Measurements from ENCODE around the gene SKAP1.
"Not testable (repeated sequence)": the region's sequence is repeated elsewhere in the genome, so short reads cannot be mapped to it uniquely, and the experiment has no call there.

SKAP1 gene

DNA sequence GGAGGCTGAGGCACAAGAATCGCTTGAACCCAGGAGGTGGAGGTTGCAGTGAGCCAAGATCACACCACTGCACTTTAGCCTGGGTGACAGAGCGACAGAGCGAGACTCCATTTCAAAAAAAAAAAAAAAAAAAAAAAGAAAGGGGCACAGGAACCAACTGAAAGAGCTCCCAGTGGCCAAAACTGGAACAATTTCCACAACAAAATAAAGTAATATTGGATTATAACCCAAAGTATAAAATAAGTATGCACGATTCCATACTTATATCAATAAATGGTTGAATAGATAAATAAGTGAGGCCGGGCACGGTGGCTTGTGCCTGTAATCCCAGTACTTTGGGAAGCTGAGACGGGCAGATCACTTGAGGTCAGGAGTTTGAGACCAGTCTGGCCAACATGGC lies 19.2 kb downstream of the SKAP1 start:
- DNase-seq = not testable (repeated sequence)

DNA sequence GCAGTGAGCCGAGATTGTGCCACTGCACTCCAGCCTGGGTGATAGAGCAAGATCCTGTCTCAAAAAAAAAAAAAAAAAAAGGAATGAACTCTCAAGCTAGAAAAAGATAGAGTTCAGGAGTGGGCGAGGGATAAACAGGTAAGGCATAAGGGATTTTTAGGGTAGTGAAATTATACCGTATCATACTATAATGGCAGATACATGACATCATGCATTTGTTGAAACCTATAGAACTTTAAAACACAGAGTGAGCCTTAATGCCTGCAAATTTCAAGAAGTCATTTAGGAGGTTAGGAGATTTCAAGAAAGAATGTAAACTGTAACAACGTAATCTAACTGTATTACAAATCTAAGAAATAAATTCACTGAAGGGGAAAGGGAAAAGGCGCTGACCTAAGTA lies 20.4 kb downstream of the SKAP1 start:
- no peak for DNase-seq

DNA sequence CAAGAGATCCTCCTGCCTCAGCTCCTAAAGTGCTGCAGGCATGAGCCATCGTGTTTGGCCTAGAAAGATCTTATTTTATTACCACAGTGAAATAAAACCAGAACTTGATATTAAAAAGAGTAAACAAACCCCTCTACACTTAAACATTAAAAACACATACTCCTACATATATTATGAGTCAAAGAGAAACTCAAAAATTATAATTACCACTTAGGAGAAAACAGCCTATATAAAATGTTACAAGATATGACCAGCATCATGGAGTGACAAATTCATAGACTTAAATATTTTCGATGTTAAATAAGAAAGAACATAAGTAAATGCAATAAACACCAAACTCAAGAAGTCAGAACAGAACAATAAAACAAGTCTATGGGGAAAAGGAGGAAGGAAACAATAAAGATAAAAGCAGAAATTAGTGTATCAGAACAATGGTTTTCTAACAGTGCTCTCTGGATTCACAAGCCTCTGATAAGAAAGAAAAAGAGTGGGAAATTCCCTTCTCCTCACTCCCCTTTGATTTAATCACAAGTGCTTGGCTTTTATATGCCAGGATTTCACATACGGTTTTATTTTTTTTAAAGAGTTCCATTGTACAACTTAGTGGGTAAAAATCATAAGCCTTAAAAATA lies 23.0 kb downstream of the SKAP1 start:
- no peak for DNase-seq

DNA sequence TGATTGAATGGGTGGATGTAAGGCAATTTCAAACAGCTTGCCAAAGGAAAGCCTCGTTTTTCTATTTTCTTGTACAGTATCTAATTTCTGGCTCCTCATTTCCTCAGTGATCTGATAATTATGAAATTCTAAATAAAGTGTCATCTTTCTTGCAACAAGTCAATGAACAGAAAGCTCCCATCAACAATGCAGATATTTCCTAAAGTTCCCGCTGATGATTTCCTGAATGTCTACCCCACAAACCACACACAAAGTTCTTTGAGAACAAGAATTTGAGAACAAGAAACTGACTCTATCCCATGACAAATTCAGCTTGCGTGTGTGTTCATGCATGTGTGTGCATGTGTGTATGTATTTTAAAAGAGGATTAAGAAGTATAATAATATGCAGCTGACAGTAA lies 35.2 kb downstream of the SKAP1 start:
- DNase-seq = no peak

DNA sequence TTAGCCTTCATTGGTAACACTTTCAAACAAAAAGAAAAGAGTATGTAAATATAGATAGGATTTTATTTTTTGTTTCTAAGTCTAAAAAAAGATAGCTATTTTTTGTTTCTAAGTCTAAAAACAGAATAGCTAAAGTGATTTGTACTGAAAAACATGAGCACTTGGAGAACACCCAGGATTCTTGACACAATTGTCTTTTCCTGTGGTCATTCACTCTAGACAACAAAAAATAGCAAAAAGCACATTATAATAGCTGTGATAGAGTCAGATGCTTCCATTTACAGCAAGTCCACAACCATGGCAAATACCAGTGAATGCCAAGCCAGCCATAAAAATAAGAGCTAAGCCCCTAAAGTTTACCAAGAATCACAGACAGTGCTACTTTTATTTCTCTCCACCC lies 36.7 kb downstream of the SKAP1 start:
- DNase-seq = no peak

DNA sequence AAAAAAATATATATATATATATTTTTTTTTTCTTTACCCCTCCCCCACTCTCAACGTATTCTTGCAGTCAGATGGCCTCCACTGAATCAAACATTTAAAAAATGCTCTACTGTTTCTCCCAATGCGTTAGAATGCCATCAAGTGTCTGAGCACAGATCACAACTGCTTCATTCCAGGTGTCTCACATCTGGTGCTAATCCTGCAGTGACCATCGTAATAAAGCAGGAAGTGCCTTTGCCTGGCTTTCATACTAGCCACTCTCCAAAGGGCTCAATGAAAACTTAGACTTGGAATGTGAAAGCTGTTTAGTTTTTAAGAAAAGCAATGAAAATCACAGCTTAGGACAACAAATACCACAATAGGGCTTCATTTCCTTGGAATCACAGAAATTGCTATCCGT lies 37.2 kb downstream of the SKAP1 start:
- DNase-seq = no peak

DNA sequence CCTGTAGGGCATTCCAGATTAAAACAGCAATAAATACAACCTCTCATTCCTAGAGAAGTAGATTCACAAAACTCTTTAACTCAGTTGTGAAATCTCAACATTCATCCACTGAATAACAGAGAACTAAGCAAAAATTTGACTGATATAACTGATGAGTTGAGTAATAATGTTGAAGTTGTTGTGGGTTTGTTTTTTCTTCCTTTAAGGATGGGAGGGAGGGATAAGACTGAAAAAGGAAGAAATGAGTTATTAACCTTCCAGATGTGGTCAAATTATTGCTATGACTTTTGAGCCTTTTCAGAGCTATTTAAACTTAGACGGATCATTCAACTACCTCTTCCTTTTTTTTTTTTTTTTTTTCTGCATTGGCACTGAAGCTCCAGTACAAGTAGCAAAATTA lies 38.6 kb downstream of the SKAP1 start:
- no peak for DNase-seq

DNA sequence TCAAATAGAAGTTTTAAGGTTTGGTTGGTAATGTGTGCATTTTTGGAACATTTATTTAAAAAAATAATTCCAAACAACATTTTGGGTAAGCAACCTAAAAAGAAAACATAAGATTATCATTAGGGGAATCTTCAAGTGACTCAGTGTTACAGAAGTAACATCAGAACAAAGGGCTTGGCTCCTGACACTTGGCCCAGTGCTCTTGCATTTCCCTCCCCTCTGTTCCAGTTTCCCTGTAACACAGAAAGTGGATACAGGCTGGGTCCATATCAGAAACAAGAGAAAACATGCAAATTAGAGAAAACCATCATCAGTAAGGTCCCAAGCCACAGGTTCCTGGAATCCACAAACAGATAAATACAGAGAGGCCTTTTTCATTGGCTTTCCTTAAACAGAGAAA lies 40.1 kb downstream of the SKAP1 start:
- no peak for DNase-seq

DNA sequence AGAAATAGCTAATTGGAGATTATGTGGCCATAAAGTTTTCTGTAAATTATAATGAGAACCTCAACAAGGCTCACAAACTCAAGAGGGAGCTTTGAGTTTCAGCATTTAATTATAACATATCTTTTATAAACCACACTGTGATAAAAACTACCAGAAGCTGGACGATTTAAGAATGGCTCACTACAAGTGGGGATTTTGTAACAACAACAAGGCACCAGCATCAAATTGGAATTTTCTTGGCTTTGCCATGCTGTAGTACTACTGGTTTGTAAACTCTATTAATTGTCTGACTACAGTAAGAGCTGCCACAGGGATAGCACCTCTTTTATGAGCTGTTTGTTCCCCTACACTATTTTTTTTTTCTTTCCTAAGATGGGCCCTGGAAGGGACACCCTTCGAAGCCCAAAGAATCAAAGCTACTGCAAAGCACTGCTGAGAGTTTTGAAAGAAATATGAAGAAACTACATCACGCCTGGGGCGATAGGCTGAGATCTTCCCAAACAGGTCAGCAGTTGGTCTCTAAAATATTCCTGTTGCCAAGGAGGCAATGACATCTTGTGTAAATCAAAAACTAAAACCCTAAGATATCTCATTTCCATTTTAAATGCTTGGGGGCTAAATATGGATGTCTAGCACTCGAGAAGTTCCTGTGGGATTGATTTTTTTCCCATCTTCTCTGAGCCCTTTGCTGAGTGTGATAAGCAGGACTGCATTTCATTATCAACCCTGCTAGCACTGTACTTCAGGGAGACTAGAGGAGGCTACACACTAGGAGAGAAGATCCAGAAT lies 40.9 kb downstream of the SKAP1 start:
- DNase-seq = no peak

DNA sequence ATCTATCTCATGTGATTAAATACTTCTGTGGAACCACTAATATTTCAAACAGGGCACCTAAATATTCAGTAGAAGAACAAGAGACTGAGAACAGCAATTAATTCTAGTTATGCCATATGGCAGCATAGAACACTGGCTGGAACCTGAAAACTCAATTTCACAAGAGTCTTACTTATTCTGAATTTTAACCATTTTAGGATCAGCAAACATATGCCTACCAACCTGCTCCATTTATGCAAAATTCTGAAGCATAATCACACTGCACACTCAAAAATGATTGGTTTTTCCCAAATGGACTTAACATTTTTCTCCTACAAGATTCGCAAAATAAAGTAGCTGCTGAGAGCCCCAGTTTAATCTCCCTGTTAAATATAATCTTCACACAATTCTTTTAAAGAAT lies 43.2 kb downstream of the SKAP1 start:
- no peak for DNase-seq

DNA sequence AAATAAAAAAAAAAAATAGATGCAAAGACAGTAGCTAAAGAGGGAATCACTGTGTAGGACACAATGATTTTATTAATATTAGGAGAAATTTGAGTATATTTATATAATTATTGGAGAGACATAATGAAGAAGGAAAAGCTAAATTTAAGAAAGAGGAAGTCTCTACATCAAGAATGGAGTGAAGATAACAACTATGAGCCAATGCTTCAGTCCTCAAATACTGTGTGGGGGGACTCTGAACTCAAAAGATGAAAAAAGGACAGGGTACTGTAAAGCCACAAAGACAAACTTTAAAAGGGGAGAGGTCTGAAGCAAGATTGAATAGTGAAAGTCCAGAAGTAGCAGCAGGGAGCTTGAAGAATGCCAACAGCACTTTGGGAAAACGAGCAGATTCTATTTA lies 44.7 kb downstream of the SKAP1 start:
- DNase-seq = no peak

DNA sequence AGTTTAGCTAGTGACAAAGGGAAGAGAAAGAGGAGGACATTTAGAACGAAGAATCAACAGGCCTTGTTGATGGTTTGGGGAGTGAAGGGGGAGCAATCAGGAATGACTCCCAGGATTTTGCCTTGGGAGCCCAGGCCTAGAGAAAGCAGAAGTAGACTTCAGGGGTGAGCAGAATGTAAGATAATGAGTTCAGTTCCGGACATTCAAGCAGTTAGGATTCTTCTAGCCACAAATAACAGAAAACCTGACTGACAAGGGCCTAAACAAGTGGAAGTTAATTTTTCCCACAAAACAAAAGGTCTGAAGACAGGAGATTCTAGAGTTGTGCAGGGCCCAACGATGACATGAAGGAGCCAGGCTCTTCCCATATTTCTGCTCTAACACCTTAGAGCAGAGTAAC lies 45.9 kb downstream of the SKAP1 start:
- DNase-seq = no peak

DNA sequence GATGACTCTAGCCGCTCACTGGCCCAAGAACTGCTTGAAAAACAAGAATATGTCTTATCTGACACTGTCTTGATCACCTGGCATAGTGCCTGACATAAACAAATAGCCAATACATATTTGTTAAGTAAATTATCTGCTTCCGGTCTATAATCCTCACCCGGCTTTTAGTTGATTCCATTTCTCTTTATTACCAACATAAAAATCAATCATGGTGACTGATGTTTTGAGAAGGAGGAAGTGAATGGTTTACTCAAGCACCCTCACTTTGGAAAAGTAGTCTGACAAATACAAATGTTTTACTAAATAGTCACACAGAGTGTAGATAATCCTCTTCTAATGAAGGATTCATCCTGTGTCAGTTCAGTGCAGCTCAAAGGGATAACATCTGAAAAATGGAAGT lies 47.0 kb downstream of the SKAP1 start:
- no peak for DNase-seq

DNA sequence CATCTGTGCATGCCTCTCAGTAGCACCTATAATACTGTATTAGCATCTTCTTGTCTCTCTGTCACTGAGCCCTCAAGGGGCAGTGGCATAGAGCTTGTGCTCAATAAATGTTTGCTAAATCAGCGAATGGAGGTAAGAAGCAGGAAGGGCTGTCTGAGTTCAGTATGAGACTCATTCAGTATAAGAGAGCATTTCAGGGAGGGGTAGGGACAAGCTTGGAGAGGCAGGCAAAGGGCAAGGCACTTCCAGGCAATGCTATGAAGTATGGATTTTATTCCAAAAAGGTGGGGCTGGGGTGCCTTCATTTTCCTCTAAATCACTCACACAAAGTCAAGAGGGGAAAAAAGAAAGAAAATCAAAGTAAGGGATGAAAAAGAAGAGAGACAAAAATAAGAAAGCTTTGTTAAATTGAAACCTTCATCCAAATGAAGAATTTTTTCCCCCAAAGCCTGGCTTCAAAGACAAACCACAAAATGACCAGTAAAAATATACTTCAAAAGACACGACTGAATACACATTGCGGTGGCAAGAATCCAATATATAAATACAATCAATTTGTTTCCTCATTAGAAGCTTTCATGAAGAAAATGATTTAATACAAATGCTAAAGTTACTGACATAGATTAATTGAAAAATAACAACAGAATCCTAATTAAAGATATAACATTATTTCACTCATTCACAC lies 51.2 kb downstream of the SKAP1 start:
- no peak for DNase-seq

DNA sequence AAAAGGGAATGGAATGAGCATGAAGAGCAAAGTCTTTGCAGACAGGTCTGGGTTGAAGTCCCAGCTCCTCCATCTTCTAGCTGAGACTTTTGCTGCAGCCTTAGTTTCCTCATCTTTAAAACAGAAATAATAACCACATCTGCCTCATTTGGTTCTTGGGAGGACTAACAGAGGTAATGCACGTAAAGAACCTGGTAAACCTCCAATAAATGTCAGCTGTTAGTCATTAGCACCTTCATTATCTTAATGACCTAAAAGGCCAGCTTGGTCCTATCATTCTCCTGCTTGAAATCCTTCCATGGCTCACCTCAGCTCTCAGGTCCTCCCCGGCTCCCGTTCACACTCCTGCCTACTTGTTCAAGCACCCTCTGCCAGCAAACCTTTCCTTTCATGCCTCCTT lies 51.8 kb downstream of the SKAP1 start:
- DNase-seq = no peak

DNA sequence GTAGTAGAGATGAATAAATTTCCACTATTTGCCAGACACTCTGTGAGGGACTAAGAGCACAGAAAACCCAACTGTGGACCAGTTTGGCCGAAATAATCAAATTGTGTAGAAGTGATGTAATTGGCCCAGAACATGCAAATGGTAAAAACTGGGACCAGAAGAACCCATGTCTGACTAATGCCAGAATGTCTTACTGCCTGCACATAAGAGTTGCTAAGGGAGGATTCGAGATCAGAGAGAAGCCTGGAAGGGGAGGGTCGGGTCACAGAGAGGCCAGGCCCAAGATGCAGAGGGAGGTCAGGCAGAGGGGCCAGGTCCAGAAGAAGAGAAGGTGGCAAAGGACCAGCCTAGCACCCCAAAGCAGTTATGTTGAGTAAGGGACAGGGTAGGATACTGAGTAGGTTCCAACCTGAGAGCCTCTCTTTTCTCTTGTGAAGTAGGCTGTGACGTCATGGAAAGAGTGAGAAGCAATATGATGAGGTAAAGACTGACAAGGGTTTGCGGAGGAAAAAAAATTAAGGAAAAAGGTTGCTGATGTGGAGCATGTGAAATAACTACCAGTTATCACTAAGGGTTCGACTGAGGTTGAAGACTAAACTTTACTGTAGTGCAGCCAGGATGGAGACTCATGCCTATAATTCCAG lies 53.2 kb downstream of the SKAP1 start:
- no peak for DNase-seq

DNA sequence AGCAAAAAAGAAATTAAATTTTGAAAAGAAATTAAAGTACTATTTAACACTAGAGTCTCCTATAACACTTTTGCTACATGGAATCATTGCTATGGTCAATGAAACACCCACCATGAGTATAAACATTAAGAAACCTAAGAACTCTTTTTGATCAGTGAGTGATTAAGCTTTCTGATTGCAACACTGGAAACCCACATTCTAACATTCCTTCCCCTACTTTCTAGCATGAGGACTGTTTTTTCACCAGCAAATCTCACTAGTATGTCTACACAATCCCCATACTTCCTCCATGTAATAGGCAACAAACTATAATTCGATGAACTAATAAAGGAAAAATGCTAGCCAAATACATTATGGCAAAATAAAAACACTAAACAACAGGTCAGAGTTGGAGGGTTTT lies 54.7 kb downstream of the SKAP1 start:
- no peak for DNase-seq

DNA sequence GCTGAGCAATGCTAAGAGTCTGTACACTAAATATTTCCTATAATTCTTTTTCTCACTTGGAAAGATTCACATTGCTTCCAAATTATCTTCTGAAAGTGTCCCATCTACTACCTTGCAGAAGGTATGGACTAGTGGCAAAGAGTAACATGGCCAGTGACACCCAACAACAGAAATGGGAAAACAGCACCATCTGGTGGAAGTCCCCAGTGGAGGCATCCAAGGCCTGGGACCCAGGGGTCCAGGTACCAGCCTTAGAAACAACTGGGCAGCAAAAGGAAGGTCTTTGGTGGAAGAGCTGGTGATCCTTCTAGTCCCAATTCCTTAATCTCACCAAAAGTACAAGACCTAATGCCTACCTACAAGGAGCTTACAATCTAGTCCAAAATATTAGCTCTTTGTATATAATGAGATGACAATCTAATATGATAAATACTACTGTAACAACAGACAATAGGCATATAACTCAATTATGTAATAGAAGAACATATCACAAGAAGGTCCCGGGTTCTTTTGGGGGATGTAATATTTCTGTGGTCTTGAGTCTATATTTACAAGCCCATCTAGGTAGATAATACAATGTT lies 55.3 kb downstream of the SKAP1 start:
- peak in 1 of 2 donors; percentile 44 for DNase-seq

DNA sequence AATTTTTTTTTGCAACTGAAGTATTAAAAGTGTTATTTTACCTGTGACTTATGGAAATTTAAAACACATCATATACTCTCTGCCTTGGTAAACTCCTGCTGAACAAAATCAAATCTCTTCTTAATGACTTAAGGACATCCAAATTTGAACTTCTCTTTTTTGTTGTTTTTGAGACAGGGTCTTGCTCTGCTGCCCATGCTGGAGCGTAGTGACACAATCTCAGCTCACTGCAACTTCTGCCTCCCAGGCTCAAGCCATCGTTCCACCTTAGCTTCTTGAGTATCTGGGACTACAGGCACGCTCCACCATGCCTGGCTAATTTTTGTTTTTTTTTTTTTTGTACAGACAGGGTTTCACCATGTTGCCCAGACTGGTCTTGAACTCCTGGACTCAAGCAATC lies 56.1 kb downstream of the SKAP1 start:
- DNase-seq = no peak

DNA sequence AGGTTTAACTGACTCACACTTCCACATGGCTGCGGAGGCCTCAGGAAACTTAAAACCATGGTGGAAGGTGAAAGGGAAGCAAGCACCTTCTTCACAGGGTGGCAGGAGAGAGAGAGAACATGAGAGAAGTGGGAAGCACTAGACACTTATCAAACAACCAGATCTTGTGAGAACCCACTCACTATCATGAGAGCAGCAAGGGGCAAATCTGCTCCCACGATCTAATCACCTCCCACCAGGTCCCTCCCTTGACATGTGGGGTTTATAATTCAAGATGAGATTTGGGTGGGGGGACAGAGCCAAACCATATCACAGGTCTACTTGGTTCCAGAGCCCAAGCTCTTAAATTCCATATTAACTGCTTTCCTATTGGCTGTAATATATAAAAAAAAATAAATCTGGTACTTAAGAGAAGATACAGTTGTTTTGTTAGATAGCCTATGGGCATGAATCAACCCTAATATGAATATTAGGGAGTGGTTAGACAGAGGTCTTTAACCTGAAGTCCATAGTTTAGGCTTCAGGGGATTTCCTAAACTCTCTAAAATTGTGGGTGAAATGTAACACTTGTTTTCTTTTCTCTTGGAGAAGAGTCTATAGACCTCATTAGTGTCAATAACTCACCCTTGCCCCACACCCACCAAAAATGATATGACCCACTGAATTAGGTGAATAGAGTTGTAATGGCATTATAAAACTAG lies 56.7 kb downstream of the SKAP1 start:
- DNase-seq = no peak

DNA sequence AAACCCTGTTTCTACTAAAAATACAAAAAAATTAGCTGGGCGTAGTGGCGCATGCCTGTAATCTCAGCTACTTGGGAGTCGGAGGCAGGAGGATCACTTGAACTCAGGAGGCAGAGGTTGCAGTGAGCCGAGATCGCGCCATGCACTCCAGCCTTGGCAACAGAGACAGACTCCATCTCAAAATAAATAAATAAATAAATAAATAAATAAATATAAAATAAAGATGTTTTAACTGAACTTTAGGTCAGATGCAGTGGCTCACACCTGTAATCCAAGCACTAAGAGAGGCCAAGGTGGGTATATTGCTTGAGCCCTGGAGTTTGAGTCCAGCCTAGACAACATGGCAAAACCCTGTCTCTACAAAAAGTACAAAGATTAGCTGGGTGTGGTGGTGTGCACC lies 61.0 kb downstream of the SKAP1 start:
- not testable (repeated sequence) for DNase-seq

DNA sequence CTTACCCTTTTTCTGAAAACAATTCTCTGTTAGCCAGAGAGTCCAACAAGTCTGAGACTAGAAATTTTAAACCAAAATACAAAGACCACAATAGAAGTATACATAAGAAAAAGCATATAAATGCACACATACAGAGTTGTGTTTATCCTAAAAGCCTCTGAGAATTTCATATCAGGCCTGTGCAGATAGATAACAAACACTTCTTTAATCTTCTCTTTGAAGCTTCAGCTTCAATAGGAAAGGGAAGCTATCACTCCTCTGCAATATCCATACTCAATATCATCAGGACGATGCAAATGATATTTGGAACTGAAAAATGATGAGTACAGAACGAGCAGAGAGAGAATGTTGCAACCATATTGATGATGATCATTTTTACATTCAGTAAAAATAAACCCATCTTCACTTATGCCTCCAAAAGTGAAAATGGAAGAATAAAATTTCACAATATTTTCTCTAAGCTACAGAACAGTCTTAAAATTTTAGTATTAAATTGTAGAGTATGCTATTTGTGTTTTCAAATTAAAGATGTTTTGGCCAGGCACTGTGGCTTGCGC lies 61.6 kb downstream of the SKAP1 start:
- DNase-seq = no peak

All from bone marrow (tissue), 2 donors.